ENCODE results near the gene MYO1A. TPM values are rescaled to one million over a fixed set of nuclear protein-coding genes. Genes with fewer than 3 reads are reported as not detected.

MYO1A gene
- total and polyA plus RNA-seq, 2 of the 13 experiments (the other 11 are each of a cell fraction or from before 2014, with no cell fraction given), result 5.3 to 6.0 TPM

- TF ChIP-seq AFF4 (CRISPR knock-in tag; IDR thresholded peaks at IDR 0.05) (no peak), AGO2 (optimal IDR thresholded peaks at IDR 0.05; ENCODE audit: low read depth, low read length) (peak; percentile 34), ZIK1 (CRISPR knock-in tag; IDR thresholded peaks at IDR 0.05; ENCODE audit: borderline replicate concordance, low read depth) (no peak), CBFB (CRISPR knock-in tag; IDR thresholded peaks at IDR 0.05) (no peak), ZNF629 (CRISPR knock-in tag; conservative IDR thresholded peaks at IDR 0.05) (peak; percentile 91), ZKSCAN1 (IDR thresholded peaks at IDR 0.05; ENCODE audit: low read length) (no peak), HOXA7 (CRISPR knock-in tag; IDR thresholded peaks at IDR 0.05) (no peak), NFAT5 (CRISPR knock-in tag; IDR thresholded peaks at IDR 0.05) (no peak), HNF1B (CRISPR knock-in tag; IDR thresholded peaks at IDR 0.05) (no peak), NFKB2 (CRISPR knock-in tag; IDR thresholded peaks at IDR 0.05; ENCODE audit: borderline replicate concordance) (no peak), PAF1 (CRISPR knock-in tag; IDR thresholded peaks at IDR 0.05) (no peak), NFIB (CRISPR knock-in tag; IDR thresholded peaks at IDR 0.05; ENCODE audit: borderline replicate concordance) (0 out of 2 replicates have a peak, but pooled peaks have one; percentile 44), ARID5B (CRISPR knock-in tag; IDR thresholded peaks at IDR 0.05) (no peak), TP53 (CRISPR knock-in tag; conservative IDR thresholded peaks at IDR 0.05) (no peak)
These were observed 47.0 kb upstream of the MYO1A start (continued) for GRCh38 chr12:57096748-57097553.

Measured in HepG2 (cell line).